Posterior cingulate gyrus (tissue), 11 donors: ENCODE data around the gene ASPHD1.
"Not testable (repeated sequence)": the region's sequence is repeated elsewhere in the genome, so short reads cannot be mapped to it uniquely, and the experiment has no call there.

Experiments
- DNase-seq, 10 donors: peaks; one replicate each; pipeline versions ENCODE4 v3.0.0 to v3.0.0-alpha.2; 2020 to 2021; ENCODE audit warnings: mixed read lengths in 3 of 10
- intact Hi-C: fragments of 100-400 bp; cut with DNase I; formaldehyde crosslinking; loops from one replicate; pipeline ENCODE4 v1.15.1; 2023

The ASPHD1 gene

DNA sequence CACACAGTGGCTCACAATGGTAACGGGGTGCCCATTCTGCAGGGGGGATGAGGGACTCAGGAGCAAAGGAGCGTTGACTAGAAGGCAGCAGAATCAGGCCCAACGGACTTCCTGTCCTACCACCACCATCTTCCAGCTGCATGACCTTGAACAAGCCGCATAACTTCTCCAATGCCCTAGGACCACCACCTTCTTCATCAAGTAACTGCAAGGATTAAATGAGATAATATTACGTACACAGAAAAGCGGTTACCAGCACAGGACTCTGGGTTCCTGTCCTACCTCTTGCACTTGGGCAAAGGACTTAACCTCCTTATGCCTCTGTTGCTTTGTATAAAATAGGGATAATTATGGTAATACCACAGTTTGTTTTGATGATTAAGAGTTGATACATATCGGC is 4.7 kb downstream of the ASPHD1 start:
- DNase-seq: no peak

DNA sequence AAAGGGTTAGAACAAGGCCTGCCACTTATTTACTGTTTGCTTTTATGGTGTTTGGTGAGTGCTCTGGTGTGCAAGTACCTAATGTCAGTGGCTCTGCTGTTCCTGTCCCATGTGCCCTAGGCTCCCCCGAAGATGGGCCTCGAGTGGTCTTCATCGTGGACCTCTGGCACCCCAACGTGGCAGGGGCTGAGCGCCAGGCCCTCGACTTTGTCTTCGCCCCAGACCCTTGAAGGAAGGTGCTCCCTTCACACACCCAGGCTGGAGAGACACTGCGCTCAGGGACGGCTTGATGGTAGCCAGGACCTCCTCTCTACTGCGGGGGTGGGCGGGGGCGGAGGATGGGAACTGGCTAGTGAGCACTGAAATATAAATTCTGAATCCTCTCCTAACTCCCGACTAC is 5.4 kb downstream of the ASPHD1 start:
- intact Hi-C loops: no loop called here
- peak in 2 of 10 donors; percentile 54 to 71 for DNase-seq

More for the DNA sequence above, 4.7 kb downstream of the ASPHD1 start:
- intact Hi-C loops: no loop called here

DNA sequence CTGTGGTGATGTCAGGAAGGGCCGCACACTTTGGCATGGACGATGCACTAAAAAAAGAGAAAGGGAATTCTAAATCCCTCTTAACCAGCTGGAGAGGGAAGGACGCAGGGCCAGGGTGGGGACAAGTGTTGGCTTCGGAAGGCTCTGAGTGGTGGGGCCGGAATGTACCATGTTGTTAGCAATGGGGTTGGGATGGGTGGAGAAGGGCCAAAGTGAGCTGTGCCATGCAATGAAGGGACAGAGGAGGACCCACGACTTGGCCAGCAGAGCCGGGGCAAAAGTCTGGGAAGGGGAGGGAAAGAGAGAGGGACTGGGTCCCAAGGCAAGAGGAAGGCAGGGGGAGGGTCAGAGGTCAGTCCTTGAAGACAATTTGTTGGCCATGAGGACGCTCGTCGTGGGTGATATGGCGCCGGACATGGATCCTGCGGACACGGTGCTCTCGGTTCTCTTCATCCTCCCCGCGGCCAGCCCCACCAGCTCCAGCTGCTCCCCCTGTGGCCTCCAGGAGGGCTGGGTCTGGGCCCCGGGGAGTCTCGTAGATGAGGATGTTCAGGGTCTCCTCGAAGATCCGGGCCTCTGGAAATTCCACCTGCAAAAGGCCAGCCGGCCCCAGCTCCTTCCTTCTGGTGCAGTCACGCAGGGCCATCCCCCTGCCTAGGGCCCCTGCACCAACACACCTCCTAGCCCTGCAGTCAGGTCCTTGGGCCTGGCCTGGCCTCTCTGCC is 6.4 kb downstream of the ASPHD1 start:
- intact Hi-C loops: no loop called here
- DNase-seq: peak in 2 of 10 donors; percentile 69 to 85

DNA sequence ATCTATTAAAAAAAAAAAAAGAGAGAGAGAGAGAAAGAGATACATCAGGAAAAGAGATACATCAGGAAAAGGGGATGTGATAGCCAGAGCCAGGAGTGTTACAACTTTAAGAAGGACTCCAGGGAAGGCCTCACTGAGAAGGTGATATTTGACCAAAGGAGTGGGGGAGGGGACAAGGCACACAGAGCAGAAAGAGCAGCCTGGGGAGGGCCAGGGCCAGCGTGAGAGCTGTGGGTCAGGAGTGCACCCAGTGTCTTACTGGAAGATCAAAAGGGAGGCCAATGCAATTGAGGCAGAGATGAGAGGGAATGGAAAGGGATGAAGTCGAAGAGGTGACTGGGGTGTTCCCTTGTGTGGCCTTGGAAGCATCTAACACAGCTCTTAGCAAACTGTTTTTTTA is 7.7 kb downstream of the ASPHD1 start:
- intact Hi-C loops: no loop called here
- DNase-seq: peak in 2 of 10 donors; percentile 33 to 46

- intact Hi-C loops: no loop called here
- DNase-seq: peak in 2 of 10 donors; percentile 1 to 11
Observed at GRCh38 chr16:29908719-29909220, 8.5 kb downstream of the ASPHD1 start.

- intact Hi-C loops: no loop called here
- no peak for DNase-seq
Observed at GRCh38 chr16:29909391-29909790, 9.1 kb downstream of the ASPHD1 start.

DNA sequence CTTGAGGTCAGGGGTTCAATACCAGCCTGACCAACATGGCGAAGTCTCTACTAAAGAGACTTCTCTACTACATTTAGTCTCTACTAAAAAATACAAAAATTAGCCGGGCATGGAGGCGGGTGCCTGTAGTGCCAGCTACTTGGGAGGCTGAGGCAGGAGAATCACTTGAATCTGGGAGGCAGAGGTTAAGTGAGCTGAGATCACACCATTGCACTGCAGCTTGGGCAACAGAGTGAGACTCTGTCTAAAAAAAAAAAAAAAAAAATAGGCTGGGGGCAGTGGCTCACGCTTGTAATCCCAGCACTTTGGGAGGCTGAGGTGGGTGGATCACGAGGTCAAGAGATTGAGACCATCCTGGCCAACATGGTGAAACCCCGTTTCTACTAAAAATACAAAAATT is 9.6 kb downstream of the ASPHD1 start:
- DNase-seq: peak in 2 of 10 donors; percentile 4 to 21
- intact Hi-C loops: not testable (repeated sequence)

- DNase-seq: peak in 2 of 10 donors; percentile 61 to 82
- intact Hi-C loops: no loop called here
Observed at GRCh38 chr16:29910819-29911675, 10.8 kb downstream of the ASPHD1 start.

DNA sequence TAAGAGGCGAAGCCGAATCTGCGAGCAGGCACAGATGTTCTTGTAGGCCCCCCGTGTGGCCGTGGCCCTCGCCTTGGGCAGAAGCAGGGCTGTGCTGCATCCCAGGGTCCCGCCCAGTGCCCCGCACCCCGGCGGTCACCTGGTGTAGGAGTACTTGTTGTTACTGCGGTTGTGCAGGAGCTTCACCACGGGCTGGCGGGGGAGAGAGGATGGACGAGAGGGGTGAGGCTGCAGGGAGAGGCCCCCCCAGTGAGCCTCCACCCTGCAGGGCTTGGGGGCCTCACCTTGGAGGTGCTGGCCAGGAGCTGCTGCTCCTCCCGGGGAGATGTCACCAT is 11.4 kb downstream of the ASPHD1 start:
- peak in 2 of 10 donors; percentile 59 to 82 for DNase-seq
- intact Hi-C loops: no loop called here

DNA sequence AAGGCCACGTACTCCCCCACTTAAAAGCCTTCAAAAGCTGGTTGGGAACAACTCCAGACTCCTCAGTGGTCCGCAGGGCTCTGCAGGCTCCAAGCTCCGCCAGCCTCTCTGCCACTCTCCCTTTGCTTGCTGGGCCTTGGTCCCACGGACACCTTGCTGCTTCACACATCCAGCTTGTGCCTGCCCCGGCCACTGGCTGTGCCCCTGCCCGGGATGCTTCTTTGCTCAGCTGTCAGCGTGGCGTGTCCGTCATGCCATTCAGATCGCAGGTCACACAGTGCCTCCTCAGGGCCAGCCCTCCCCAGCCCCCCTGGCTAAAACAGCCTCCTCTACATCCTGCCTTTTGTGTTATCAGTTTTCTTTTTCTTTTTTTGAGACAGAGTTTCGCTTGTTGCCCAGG is 11.8 kb downstream of the ASPHD1 start:
- intact Hi-C loops: no loop called here
- peak in 1 of 10 donors; percentile 80 for DNase-seq

- intact Hi-C loops: no loop called here
- DNase-seq: peak in 1 of 10 donors; percentile 53
Observed at GRCh38 chr16:29913514-29913913, 13.2 kb downstream of the ASPHD1 start.

DNA sequence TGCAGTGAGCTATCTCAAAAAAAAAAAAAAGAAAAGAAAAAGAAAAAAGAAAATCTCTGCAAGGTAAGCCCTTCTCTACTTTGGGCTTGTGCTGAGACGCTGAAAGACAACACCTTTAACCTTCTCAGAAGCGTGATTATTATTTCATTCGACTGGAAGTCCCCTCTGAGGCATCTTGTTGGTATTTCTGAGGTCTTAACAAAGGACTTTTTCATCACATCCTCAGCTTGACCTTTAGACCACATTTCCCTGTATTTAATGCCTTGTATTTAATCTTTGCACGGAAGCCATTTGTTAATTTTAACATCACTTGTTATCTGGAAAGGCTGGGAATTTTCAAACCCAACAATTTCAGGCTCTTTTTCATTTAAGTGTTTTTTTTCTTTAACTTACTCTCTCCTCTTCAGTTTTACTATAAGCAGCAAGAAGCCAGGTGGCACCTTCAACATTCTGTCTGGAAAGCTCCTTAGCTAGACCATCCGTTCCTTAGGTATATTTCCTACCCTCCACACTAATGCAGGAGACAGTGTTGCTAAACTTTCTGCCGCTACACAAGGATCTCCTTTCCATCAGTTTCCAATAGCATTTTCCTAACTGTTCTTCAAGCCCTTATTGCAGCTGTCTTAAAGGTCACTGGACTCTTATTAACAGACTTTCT is 15.4 kb downstream of the ASPHD1 start:
- no peak for DNase-seq
- intact Hi-C loops: no loop called here

DNA sequence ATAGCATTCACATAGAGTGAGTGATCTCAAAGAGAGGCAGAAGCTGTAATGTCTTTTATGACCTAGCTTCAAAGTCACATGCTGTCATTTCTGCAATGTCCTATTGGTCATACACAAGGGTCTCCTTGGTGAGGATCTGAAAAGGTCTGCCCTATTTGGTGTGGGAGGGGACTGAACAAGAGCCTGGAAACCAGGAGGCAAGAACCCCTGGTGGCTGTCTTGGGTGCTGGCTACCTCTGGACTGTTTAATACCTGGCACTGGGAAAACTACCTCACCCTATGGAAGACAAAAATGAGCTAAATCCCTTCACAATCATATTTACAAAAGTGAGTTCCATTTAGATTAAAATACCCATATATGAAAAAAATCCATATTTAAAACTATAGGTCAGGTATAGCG is 16.7 kb downstream of the ASPHD1 start:
- peak in 1 of 10 donors; percentile 4 for DNase-seq
- intact Hi-C loops: no loop called here

GRCh38 chr16:29920288-29921033 is 20.2 kb downstream of the ASPHD1 start:
- peak in 2 of 10 donors; percentile 28 to 73 for DNase-seq
- intact Hi-C loops: no loop called here

- DNase-seq: no peak
- intact Hi-C loops: no loop called here
Observed at GRCh38 chr16:29921034-29921385, 20.7 kb downstream of the ASPHD1 start.

GRCh38 chr16:29922326-29922725 is 22.0 kb downstream of the ASPHD1 start:
- intact Hi-C loops: no loop called here
- no peak for DNase-seq

DNA sequence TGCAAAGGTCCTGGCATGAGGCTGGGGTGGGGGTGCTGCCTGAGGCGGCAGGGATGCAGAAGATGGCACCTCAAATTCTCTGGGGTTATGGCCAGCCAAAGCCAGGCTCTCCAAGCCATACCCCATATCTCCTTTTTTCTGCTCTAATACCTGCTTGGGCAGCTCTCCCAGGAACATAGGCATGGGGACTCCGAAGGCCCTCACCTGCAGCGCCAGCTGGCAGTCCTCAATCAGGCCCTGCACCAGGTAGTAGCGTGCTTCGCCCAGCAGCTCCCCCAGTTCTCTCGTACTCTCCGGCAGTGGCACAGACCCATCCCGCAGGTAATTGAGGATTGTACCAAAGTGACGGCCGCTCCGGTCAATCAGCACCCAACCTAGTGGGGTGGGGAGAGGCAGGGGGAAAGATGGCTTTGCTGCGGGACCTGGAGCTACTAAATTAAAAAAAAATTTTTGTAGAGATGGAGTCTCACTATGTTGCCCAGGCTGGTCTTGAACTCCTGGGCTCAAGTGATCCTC is 22.8 kb downstream of the ASPHD1 start:
- DNase-seq: peak in 1 of 10 donors; percentile 70
- intact Hi-C loops: no loop called here

DNA sequence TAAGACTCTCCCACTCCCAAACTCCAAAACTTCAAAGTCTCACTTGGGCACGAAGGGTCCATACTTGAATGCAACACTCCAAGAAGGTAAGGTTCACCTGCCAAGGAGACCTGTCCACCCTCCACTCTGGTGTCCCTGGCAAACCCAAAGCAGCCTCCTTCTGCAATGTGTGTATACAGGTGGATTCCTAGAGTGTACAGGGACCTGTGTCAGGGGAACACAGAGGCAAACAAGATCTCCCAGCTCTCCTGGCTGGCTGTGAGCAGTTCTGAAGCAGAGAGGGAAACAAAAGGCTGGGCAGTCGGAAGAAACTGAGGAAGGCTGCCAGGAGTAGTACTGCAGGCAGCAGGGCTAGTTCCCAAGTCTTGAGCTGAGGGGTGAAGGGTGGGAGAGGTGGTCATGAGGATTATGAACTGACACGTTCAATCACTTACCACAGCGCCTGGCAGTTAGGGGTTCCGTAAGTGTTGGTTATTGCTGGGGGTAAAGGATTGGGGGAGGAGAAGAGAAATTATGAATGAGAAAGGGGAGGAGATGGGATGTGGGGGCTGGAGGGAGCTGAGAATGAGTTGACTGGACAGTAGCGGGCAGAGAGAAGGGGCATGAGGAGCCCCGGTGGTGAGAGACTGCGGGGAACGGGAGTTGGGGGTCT is 24.9 kb downstream of the ASPHD1 start:
- intact Hi-C loops: loop anchor here (5.0 kb wide), 1 partner anchor 37 kb away; the partner anchor contains the start of gene TMEM219
- peak in 1 of 10 donors; percentile 26 for DNase-seq
